Measurements from ENCODE around the gene EXOC6B.

GRCh38 chr2:72846171-72847095 lies 20.6 kb upstream of the EXOC6B start:
- TF ChIP-seq, protein P1, sequence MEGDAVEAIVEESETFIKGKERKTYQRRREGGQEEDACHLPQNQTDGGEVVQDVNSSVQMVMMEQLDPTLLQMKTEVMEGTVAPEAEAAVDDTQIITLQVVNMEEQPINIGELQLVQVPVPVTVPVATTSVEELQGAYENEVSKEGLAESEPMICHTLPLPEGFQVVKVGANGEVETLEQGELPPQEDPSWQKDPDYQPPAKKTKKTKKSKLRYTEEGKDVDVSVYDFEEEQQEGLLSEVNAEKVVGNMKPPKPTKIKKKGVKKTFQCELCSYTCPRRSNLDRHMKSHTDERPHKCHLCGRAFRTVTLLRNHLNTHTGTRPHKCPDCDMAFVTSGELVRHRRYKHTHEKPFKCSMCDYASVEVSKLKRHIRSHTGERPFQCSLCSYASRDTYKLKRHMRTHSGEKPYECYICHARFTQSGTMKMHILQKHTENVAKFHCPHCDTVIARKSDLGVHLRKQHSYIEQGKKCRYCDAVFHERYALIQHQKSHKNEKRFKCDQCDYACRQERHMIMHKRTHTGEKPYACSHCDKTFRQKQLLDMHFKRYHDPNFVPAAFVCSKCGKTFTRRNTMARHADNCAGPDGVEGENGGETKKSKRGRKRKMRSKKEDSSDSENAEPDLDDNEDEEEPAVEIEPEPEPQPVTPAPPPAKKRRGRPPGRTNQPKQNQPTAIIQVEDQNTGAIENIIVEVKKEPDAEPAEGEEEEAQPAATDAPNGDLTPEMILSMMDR (IDR thresholded peaks at IDR 0.05), result no peak
- no peak for TF ChIP-seq POLR2A (IDR thresholded peaks at IDR 0.05)
